ENCODE results near the gene SPAG6. TPM values are rescaled to one million over a fixed set of nuclear protein-coding genes. Genes with fewer than 3 reads are reported as not detected.
A peak's percentile ranks its signal among the peaks of the same experiment; 100 is the strongest.

The SPAG6 gene
- total RNA-seq, 1 donor from 2014 or later, result 8.9 TPM

DNA sequence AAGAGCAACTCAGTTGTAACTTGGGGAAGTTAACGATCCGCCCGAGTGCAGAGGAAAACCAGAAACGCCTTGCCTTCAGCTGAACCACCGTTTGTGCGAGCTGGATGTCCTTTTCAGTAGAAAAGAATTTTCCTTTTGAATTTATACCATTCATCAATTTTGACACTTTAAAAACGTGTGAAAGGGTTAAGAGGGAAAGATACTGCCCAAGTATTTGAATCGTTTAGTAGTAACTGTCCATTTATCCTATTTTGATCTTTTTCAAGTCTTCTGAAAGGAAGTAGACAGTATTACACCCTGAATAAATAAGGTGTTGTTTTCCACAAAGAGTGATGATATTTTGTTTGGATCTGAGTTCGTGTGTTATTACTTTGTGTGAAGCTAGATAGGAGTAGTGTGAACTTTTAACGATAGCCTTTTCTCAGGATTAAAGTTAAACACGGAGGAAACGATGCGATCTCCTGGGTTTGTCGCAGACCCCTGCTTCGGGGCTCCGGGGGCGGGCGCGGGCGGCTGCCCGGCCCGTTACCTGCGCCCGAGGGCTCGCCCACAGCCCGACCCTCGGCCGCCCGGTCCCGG is 25.2 kb upstream of the SPAG6 start:
- TF ChIP-seq, protein P1, sequence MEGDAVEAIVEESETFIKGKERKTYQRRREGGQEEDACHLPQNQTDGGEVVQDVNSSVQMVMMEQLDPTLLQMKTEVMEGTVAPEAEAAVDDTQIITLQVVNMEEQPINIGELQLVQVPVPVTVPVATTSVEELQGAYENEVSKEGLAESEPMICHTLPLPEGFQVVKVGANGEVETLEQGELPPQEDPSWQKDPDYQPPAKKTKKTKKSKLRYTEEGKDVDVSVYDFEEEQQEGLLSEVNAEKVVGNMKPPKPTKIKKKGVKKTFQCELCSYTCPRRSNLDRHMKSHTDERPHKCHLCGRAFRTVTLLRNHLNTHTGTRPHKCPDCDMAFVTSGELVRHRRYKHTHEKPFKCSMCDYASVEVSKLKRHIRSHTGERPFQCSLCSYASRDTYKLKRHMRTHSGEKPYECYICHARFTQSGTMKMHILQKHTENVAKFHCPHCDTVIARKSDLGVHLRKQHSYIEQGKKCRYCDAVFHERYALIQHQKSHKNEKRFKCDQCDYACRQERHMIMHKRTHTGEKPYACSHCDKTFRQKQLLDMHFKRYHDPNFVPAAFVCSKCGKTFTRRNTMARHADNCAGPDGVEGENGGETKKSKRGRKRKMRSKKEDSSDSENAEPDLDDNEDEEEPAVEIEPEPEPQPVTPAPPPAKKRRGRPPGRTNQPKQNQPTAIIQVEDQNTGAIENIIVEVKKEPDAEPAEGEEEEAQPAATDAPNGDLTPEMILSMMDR (IDR thresholded peaks at IDR 0.05; ENCODE audit: unreplicated experiment), result no peak
- Mint-ChIP-seq H3K4me3 (ENCODE audit: low read depth) (peak overlapping the region; percentile 90), H3K9me3 (ENCODE audit: low read depth) (no peaks in the 10 kb centered on the region), H3K4me1 (ENCODE audit: low read depth) (peaks cover 45% of the 10 kb centered on the region), H3K27ac (peak overlapping the region; percentile 91), H3K27me3 (peaks cover 62% of the 10 kb centered on the region), H3K36me3 (ENCODE audit: insufficient read depth) (no peaks in the 10 kb centered on the region)
- no peak for DNase-seq (ENCODE audit: low spot score, unreplicated experiment)

DNA sequence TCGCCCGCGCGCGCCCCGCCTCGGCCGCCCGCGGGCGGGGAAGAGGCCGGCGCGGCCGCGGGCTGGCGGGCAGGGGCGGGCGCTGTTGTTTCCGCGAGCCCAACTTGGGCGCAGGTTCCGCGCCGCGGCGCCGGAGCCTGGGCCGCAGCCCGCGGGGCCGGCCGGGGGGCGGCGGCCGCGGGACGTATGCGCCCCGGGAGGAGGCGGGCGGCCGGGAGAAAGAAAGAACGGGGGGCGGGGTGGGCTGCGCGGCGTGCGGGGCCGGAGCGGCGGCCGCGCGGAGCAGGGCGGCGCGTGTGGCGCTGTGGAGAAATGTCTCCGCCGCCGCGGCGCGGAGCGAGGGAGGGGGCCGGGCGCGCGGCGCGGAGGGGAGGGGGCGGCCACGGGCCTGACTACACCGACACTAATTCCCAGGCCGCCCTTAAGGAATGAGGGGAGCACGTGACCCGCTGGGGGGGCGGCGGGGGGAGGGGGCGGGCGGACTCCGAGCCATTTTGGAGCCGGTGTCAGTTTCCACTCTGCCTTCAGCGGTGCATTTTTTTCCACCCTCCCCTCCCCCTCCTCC is 24.6 kb upstream of the SPAG6 start, which contains the start of gene BMI1:
Gene BMI1, plus strand, starts transcription at position 509 of the 565 bp plus-strand sequence. CDS start 5,351 bp downstream, outside the sequence.
- H3K27ac Mint-ChIP-seq, result peak within 1 kb of the TSS; percentile 95
- peak; percentile 63 for DNase-seq (ENCODE audit: low spot score, unreplicated experiment)

DNA sequence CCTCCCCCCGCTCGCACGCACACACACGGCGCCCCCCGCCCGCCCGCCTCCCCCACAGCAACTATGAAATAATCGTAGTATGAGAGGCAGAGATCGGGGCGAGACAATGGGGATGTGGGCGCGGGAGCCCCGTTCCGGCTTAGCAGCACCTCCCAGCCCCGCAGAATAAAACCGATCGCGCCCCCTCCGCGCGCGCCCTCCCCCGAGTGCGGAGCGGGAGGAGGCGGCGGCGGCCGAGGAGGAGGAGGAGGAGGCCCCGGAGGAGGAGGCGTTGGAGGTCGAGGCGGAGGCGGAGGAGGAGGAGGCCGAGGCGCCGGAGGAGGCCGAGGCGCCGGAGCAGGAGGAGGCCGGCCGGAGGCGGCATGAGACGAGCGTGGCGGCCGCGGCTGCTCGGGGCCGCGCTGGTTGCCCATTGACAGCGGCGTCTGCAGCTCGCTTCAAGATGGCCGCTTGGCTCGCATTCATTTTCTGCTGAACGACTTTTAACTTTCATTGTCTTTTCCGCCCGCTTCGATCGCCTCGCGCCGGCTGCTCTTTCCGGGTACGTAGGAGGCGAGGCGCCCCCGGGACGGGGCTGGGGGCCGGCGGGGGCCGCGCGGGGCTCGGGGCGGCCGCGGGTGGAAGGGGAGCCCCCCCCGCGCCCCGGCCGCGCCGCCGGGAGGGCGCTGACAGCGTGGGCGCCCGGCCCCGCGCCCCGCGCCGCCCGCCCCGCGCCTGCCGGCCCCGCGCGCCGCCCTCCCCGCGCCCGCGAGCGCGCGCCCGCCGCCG is 24.0 kb upstream of the SPAG6 start:
- H3K27me3 Mint-ChIP-seq, result peaks cover 60% of the 10 kb centered on the region
- H3K9me3 Mint-ChIP-seq (ENCODE audit: low read depth), result no peaks in the 10 kb centered on the region
- peaks cover 43% of the 10 kb centered on the region for H3K4me1 Mint-ChIP-seq (ENCODE audit: low read depth)
- DNase-seq (ENCODE audit: low spot score, unreplicated experiment), result peak; percentile 52
- TF ChIP-seq, protein P1 (IDR thresholded peaks at IDR 0.05; ENCODE audit: unreplicated experiment), result no peak
- peak overlapping the region; percentile 95 for H3K27ac Mint-ChIP-seq
- H3K4me3 Mint-ChIP-seq (ENCODE audit: low read depth), result peak overlapping the region; percentile 82
- H3K36me3 Mint-ChIP-seq (ENCODE audit: insufficient read depth), result no peaks in the 10 kb centered on the region

More for the DNA sequence above, 24.6 kb upstream of the SPAG6 start, which contains the start of gene BMI1:
- Mint-ChIP-seq H3K4me1 (ENCODE audit: low read depth) (peaks cover 41% of the 10 kb centered on the region), H3K9me3 (ENCODE audit: low read depth) (no peaks in the 10 kb centered on the region), H3K4me3 (ENCODE audit: low read depth) (peak within 1 kb of the TSS; percentile 92), H3K36me3 (ENCODE audit: insufficient read depth) (no peaks in the 10 kb centered on the region), H3K27me3 (peaks cover 57% of the 10 kb centered on the region)
- TF ChIP-seq, protein P1 (IDR thresholded peaks at IDR 0.05; ENCODE audit: unreplicated experiment), result no peak

DNA sequence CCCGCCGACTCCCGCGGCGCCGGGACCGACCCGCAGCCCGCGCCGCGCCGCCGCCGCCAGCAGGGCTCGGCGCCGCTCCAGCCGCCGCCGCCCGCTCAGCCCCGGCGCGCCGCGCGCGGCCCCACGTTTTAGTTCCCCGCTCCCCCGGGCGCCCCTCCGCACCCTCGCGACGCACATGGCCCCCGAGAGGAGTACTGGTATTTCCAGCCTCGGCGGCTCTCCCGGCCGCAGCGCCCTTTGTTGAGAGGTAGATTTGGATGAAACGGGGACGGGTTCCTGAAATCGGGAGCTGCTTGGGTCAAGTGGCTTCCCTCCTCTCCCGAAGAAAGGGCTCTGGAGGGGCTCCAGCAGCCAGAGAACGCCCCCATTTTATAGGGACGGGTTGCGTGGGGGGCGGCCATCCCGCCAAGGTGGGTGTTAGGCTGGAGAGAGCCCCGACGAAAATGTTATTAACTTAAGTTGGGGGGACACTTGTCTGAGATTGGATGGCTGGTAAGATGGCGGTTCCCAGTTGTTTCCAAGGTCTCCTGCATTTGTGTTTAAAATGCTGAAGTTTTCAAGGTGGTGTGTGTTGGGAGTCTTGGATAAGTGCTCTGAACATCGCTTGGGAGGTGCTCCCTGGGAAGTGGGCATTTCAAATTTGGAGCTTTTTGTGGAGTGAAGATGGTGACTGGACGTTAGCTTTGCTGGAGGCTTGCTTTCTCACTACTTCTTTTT is 23.2 kb upstream of the SPAG6 start:
- no peaks in the 10 kb centered on the region for H3K9me3 Mint-ChIP-seq (ENCODE audit: low read depth)
- DNase-seq (ENCODE audit: low spot score, unreplicated experiment), result no peak
- H3K36me3 Mint-ChIP-seq (ENCODE audit: insufficient read depth), result peaks cover 2% of the 10 kb centered on the region
- peak overlapping the region; percentile 92 for H3K4me3 Mint-ChIP-seq (ENCODE audit: low read depth)
- H3K27me3 Mint-ChIP-seq, result peaks cover 60% of the 10 kb centered on the region
- H3K27ac Mint-ChIP-seq, result peak overlapping the region; percentile 87
- TF ChIP-seq, protein P1 (IDR thresholded peaks at IDR 0.05; ENCODE audit: unreplicated experiment), result no peak
- peaks cover 43% of the 10 kb centered on the region for H3K4me1 Mint-ChIP-seq (ENCODE audit: low read depth)

Data from progenitor cell of endocrine pancreas (in vitro differentiated cells).